Suprapubic skin (tissue), 4 donors: ENCODE measurements around the gene ABHD2. TPM values are rescaled to one million over a fixed set of nuclear protein-coding genes. Genes with fewer than 3 reads are reported as not detected.
"Not testable (repeated sequence)": the region's sequence is repeated elsewhere in the genome, so short reads cannot be mapped to it uniquely, and the experiment has no call there.

Experiments used
- DNase-seq, 2 donors: peaks; one replicate each; pipeline ENCODE4 v3.0.0-alpha.2; 2019; ENCODE audit warnings: low spot score in 2 of 2
- H3K27ac ChIP-seq: fragments of 200-600 bp; sonication (generic); one replicate; pipeline ENCODE4 v1.5.1; 2019
- H3K27me3 ChIP-seq: fragments of 200-600 bp; sonication (generic); one replicate; pipeline ENCODE4 v1.5.1; 2019
- H3K36me3 ChIP-seq: fragments of 200-600 bp; sonication (generic); one replicate; pipeline ENCODE4 v1.5.1; 2019
- H3K4me1 ChIP-seq: fragments of 200-600 bp; sonication (generic); one replicate; pipeline ENCODE4 v1.5.1; 2019
- H3K4me3 ChIP-seq: fragments of 200-600 bp; sonication (generic); one replicate; pipeline ENCODE4 v1.5.1; 2019; ENCODE audit warnings: mild to moderate bottlenecking
- H3K9me3 ChIP-seq: fragments of 200-600 bp; sonication (generic); one replicate; pipeline ENCODE4 v1.5.1; 2019
- EP300 ChIP-seq: sonication (generic); formaldehyde crosslinking; IDR thresholded peaks from one replicate; pipeline ENCODE4 v1.6.1; 2017; ENCODE audit warnings: antibody characterized with exemption
- POLR2A ChIP-seq, 2 donors: fragments of 450-650 bp; IDR thresholded peaks; one replicate each; pipeline ENCODE4 v1.6.1; 2017; ENCODE audit warnings: antibody characterized with exemption in 2 of 2, mild to moderate bottlenecking in 2 of 2, moderate library complexity in 2 of 2
- POLR2AphosphoS5 ChIP-seq, 3 donors: sonication (generic); formaldehyde crosslinking; IDR thresholded peaks; one replicate each; pipeline ENCODE4 v1.6.1; 2017; ENCODE audit warnings: antibody characterized with exemption in 3 of 3
- WGBS: methylation state at CpG from one replicate; pipeline ENCODE4 v1.1.5; 2018; 5-methylcytosine and 5-hydroxymethylcytosine counted together
- total RNA-seq, 4 donors: library from RNA; depleted of rRNA; stranded (reverse); fragments of >200 nt; gene quantifications; one replicate each; pipeline ENCODE4 v1.1.0, GENCODE V29; 2016
- TF ChIP-seq, protein P1 (sequence below), 2 donors: fragments of 200-600 bp in 1 of 2; fragments of 450-650 bp in 1 of 2; sonication (generic) in 1 of 2; IDR thresholded peaks; one replicate each; pipeline ENCODE4 v1.5.1; 2016 to 2019; ENCODE audit warnings: antibody characterized with exemption in 2 of 2, mild to moderate bottlenecking in 1 of 2, moderate library complexity in 1 of 2

ABHD2 gene
- total RNA-seq, 4 donors from 2014 or later: 38.0 to 78.0 (median 63.2) TPM

DNA sequence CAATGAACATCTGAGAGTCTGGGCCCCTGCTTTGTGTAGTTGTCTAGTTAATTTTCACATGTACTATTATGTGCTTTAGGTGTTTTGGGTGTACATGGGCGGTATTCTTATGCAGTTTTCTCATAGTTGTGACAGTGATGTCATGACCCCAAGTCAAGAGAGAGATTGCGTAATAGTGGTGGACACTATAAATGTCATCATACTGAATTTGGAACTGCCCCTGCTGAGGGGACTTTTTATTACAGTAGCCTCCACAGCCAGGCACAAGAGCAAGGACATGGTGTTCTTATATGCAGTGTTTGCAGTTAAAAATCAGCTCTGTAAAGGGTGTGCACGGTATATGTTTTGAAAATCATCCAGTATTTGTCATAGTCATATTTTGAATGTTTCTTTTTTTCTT lies 29.5 kb downstream of the ABHD2 start:
- Histone ChIP-seq H3K4me1 (peaks cover 74% of the 10 kb centered on the region), H3K27me3 (no peaks in the 10 kb centered on the region), H3K36me3 (peaks cover 28% of the 10 kb centered on the region), H3K9me3 (no peaks in the 10 kb centered on the region), H3K4me3 (no peak overlapping the region), H3K27ac (peak overlapping the region; percentile 87)
- DNase-seq: no peak
- TF ChIP-seq POLR2AphosphoS5 (IDR thresholded peaks at IDR 0.05) (peak in 1 of 3 donors; percentile 34), EP300 (no peak), POLR2A (IDR thresholded peaks at IDR 0.05) (no peak)
- TF ChIP-seq, protein P1, sequence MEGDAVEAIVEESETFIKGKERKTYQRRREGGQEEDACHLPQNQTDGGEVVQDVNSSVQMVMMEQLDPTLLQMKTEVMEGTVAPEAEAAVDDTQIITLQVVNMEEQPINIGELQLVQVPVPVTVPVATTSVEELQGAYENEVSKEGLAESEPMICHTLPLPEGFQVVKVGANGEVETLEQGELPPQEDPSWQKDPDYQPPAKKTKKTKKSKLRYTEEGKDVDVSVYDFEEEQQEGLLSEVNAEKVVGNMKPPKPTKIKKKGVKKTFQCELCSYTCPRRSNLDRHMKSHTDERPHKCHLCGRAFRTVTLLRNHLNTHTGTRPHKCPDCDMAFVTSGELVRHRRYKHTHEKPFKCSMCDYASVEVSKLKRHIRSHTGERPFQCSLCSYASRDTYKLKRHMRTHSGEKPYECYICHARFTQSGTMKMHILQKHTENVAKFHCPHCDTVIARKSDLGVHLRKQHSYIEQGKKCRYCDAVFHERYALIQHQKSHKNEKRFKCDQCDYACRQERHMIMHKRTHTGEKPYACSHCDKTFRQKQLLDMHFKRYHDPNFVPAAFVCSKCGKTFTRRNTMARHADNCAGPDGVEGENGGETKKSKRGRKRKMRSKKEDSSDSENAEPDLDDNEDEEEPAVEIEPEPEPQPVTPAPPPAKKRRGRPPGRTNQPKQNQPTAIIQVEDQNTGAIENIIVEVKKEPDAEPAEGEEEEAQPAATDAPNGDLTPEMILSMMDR (IDR thresholded peaks at IDR 0.05): no peak
- WGBS: 91% methylated on average over 3 of the region's 3 CpGs

DNA sequence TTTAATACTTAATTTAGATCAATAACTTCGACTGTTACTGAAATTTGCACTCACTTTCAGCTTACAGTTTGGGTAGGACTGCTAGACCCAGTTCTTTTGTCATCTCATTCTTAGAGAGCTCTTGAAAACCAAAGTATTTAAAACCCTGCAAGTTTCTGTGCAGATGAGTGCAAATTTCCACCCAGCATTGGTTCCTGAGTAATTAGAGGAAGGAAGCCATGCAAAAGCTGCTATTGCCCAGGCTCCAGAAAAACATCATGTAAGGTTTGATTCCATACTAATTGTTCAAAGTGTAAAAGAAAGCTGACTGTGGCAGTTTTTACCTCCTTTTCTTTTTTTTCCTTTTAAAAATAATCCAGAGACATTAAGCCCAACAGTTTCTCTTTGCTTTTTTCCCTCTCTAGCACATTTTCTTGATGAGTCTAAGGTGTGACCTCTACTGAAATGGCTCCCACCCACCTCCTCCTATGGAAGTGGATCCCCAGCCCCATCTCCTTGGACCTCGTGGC lies 30.3 kb downstream of the ABHD2 start:
- Histone ChIP-seq H3K27me3 (no peaks in the 10 kb centered on the region), H3K9me3 (no peaks in the 10 kb centered on the region), H3K36me3 (peaks cover 28% of the 10 kb centered on the region), H3K4me3 (no peak overlapping the region), H3K4me1 (peaks cover 68% of the 10 kb centered on the region), H3K27ac (peak overlapping the region; percentile 87)
- no peak for TF ChIP-seq EP300
- TF ChIP-seq, protein P1 (IDR thresholded peaks at IDR 0.05): no peak
- no peak for TF ChIP-seq POLR2AphosphoS5 (IDR thresholded peaks at IDR 0.05)
- no peak for TF ChIP-seq POLR2A (IDR thresholded peaks at IDR 0.05)
- 76% methylated on average over 2 of the region's 2 CpGs for WGBS
- DNase-seq: no peak

DNA sequence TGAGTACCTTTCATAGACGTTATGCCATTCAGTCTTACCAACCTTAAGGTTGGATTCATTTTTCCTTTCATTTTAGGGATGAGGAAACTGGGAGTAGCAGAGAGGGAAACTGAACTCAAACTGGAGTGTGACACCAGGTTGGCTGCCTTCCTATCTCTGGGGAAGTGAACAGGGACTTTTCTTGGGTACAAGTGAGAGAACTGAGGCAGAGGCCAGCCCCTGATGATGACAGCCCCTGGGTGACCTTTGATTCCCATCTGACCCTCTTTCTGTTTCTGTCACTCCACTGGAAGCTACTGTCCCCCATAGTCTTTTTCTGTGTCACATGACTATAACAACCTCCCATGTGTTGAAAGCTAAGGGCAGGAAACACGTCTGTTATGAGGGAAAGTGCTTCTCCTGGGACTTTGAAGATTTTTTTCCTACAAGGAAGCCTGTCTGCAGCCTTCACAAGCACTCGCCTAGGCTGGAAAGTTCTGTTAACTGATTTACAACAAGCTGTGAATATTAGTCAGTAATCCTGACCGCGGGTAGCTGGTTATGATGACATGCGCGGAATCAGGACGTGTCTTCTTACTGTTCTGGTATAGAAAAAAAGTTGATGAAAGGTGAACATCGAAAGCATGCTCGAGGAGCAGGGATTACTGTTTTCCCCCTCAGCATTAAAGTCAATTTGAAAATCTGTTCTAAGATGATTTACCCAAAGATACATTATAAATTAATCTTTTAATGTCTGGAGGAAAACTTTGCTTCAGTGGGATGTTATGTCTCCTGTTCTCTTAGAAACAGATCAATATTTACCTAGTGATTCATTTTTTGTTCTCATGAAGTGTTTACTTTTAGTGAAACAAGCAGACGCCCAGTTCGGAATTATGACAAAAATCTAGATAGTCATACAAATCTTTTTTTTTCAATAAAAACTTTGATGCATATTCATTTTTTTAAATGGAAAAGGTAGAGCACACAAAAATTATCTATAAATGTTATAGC lies 31.5 kb downstream of the ABHD2 start:
- no peaks in the 10 kb centered on the region for H3K9me3 ChIP-seq
- DNase-seq: no peak
- H3K4me1 ChIP-seq: peaks cover 60% of the 10 kb centered on the region
- 41% methylated on average over 12 of the region's 12 CpGs for WGBS
- H3K27me3 ChIP-seq: no peaks in the 10 kb centered on the region
- H3K27ac ChIP-seq: peak overlapping the region; percentile 87
- TF ChIP-seq POLR2AphosphoS5 (IDR thresholded peaks at IDR 0.05): no peak
- TF ChIP-seq POLR2A (IDR thresholded peaks at IDR 0.05): no peak
- no peak for TF ChIP-seq EP300
- TF ChIP-seq, protein P1 (IDR thresholded peaks at IDR 0.05): no peak
- H3K4me3 ChIP-seq: no peak overlapping the region
- peaks cover 28% of the 10 kb centered on the region for H3K36me3 ChIP-seq

DNA sequence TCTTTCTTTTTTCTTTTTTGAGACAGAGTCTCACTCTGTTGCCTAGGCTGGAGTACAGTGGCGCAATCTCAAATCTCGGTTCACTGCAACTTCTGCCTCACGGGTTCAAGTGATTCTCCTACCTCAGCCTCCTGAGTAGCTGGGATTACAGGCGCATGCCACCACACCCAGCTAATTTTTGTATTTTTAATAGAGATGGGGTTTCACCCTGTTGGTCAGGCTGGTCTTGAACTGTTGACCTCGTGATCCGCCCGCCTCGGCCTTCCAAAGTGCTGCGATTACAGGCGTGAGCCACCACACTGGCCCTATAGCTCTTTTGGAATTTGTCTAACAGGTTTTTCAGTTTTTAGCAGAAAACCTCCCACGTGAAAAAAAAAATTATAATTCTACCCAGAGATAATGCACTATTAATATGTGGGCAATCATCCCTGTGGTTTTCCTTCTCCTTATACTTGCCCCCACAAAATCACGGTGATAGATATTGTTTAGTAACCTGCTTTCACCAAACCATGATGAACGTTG lies 32.3 kb downstream of the ABHD2 start:
- Histone ChIP-seq H3K27ac (peak overlapping the region; percentile 87), H3K36me3 (peaks cover 28% of the 10 kb centered on the region), H3K4me1 (peaks cover 53% of the 10 kb centered on the region)
- not testable (repeated sequence) for H3K9me3 ChIP-seq, DNase-seq, H3K4me3 ChIP-seq, H3K27me3 ChIP-seq
- 76% methylated on average over 13 of the region's 13 CpGs for WGBS

DNA sequence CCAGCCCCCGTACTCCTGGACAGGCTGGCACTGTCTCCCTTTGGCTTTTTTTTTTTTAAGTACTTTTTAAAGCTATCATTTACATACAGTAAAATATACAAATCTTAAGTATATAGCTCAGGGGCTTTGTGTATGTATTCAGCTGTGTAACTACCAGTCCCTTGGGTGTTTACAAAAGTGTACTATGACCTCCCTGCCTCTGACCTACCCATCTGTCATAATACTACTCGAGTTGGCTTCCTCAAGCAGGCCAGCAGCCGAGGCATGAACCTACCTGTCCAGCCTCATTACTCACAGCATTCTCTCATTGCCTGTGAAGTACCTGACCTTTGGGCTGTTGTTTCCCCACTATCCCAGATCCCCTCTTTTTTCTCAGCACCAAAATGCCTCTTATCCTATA lies 33.2 kb downstream of the ABHD2 start:
- no peak for DNase-seq
- H3K27ac ChIP-seq: peak overlapping the region; percentile 87
- H3K4me3 ChIP-seq: no peak overlapping the region
- H3K4me1 ChIP-seq: peaks cover 50% of the 10 kb centered on the region
- H3K9me3 ChIP-seq: no peaks in the 10 kb centered on the region
- 42% methylated on average over 3 of the region's 3 CpGs for WGBS
- peaks cover 33% of the 10 kb centered on the region for H3K36me3 ChIP-seq
- TF ChIP-seq EP300: no peak
- no peak for TF ChIP-seq POLR2AphosphoS5 (IDR thresholded peaks at IDR 0.05)
- TF ChIP-seq POLR2A (IDR thresholded peaks at IDR 0.05): no peak
- TF ChIP-seq, protein P1 (IDR thresholded peaks at IDR 0.05): no peak
- no peaks in the 10 kb centered on the region for H3K27me3 ChIP-seq
